KMS-11 (cell line): Measurements from ENCODE around the gene DHX36.

Source experiments
- H2AFZ ChIP-seq: fragments of 200-600 bp; sonication (generic); 2 replicates; pipeline ENCODE4 v1.6.1; 2016; ENCODE audit warnings: antibody characterized with exemption, mixed run types, low read depth
- H3K27ac ChIP-seq: fragments of 200-600 bp; sonication (generic); 2 replicates; pipeline ENCODE4 v1.6.1; 2016; ENCODE audit warnings: mild to moderate bottlenecking, mixed run types
- H3K27me3 ChIP-seq: fragments of 200-600 bp; sonication (generic); 2 replicates; pipeline ENCODE4 v1.6.1; 2017; ENCODE audit warnings: mild to moderate bottlenecking, low read depth, mixed run types, moderate library complexity; ENCODE audit not compliant: insufficient read depth
- H3K36me3 ChIP-seq: fragments of 200-600 bp; sonication (generic); 2 replicates; pipeline ENCODE4 v1.6.1; 2017; ENCODE audit warnings: mild to moderate bottlenecking, mixed run types; ENCODE audit not compliant: insufficient read depth
- H3K4me1 ChIP-seq: fragments of 200-600 bp; sonication (generic); 2 replicates; pipeline ENCODE4 v1.6.1; 2016; ENCODE audit warnings: mild to moderate bottlenecking, low read depth, mixed run types; ENCODE audit not compliant: poor library complexity, severe bottlenecking
- H3K4me2 ChIP-seq: fragments of 200-600 bp; sonication (generic); 2 replicates; pipeline ENCODE4 v1.7.0; 2016; ENCODE audit warnings: mild to moderate bottlenecking, mixed run types
- H3K4me3 ChIP-seq: fragments of 200-600 bp; sonication (generic); IDR thresholded peaks from 2 replicates; pipeline ENCODE4 v1.6.1; 2017; ENCODE audit warnings: low read depth, low read length, mixed read lengths; ENCODE audit not compliant: insufficient read depth
- H3K79me2 ChIP-seq: fragments of 200-600 bp; sonication (generic); 2 replicates; pipeline ENCODE4 v1.6.1; 2016; ENCODE audit warnings: low read depth, mixed run types; ENCODE audit not compliant: insufficient read depth
- H3K9ac ChIP-seq: fragments of 200-600 bp; sonication (generic); 2 replicates; pipeline ENCODE4 v1.6.1; 2016; ENCODE audit warnings: mild to moderate bottlenecking, mixed run types
- H4K20me1 ChIP-seq: fragments of 200-600 bp; sonication (generic); 2 replicates; pipeline ENCODE4 v1.6.1; 2016; ENCODE audit warnings: mild to moderate bottlenecking, mixed run types; ENCODE audit not compliant: insufficient read depth
- TF ChIP-seq, protein P1 (sequence below): fragments of 200-600 bp; sonication (generic); conservative IDR thresholded peaks from 2 replicates; pipeline ENCODE4 v1.6.1; 2017; ENCODE audit warnings: low read depth, mild to moderate bottlenecking, antibody characterized with exemption, low read length, moderate library complexity, mixed read lengths

Gene DHX36

DNA sequence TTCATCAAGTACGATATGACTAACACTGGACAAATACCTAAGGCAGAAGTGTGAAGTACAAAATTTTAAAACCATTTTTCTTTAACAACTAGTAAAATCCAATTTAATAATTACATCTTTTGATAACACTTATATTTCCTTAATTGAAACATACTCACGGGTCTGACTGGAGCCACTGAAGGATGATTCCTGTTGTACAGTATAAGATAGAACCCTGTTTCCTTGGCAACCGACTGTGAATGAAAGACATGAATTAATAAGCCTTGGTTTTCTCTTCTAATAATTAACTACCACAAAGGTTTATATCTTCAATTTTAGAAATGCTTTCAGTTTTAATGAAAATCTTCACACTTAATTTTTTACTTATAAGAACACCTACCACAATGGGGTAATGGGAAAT, 19.4 kb downstream of the DHX36 start:
- Histone ChIP-seq H3K27me3 (no peaks in the 10 kb centered on the region), H4K20me1 (no peaks in the 10 kb centered on the region), H3K36me3 (peaks cover 9% of the 10 kb centered on the region; the same call in 1 of the 2 replicates), H3K4me2 (no peak overlapping the region), H2AFZ (no peak overlapping the region), H3K79me2 (no peaks in the 10 kb centered on the region), H3K4me1 (peaks cover 20% of the 10 kb centered on the region), H3K9ac (no peak overlapping the region), H3K4me3 (no peak overlapping the region), H3K27ac (no peak overlapping the region)
- TF ChIP-seq, protein P1, sequence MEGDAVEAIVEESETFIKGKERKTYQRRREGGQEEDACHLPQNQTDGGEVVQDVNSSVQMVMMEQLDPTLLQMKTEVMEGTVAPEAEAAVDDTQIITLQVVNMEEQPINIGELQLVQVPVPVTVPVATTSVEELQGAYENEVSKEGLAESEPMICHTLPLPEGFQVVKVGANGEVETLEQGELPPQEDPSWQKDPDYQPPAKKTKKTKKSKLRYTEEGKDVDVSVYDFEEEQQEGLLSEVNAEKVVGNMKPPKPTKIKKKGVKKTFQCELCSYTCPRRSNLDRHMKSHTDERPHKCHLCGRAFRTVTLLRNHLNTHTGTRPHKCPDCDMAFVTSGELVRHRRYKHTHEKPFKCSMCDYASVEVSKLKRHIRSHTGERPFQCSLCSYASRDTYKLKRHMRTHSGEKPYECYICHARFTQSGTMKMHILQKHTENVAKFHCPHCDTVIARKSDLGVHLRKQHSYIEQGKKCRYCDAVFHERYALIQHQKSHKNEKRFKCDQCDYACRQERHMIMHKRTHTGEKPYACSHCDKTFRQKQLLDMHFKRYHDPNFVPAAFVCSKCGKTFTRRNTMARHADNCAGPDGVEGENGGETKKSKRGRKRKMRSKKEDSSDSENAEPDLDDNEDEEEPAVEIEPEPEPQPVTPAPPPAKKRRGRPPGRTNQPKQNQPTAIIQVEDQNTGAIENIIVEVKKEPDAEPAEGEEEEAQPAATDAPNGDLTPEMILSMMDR: no peak

DNA sequence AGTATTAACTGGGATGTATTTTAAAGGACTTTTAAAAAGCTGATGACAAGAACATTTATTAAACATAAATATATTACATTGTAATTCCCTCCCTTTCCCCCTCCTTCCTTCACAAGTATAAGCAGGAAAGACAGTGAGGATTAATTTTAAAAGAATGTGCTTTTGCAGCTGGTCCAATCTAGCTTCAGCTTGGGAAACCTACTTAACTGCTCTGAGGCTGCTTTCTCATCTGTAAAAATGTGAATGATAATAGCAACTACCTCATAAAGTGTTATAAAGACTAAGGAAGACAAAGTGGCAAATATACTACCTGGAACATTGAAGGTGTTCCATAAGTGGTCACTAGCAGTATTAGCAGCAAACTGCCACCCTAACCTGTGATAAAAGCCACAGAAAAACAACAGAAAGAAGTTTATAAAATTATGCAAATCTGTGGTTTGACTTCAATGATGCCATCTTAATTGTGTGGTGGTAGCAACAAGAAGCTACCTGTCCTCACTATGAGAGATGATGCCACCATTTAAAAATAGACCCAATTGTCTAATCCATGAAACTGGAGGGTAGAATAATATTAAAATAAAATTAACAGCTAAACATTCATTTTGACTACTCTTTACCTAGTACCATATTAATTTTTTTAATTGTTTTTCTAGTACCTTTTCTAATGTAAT, 20.0 kb downstream of the DHX36 start:
- no peaks in the 10 kb centered on the region for H3K27me3 ChIP-seq
- peaks cover 9% of the 10 kb centered on the region; the same call in 1 of the 2 replicates for H3K36me3 ChIP-seq
- peaks cover 17% of the 10 kb centered on the region for H3K4me1 ChIP-seq
- H3K27ac ChIP-seq: no peak overlapping the region
- TF ChIP-seq, protein P1: no peak
- no peak overlapping the region for H3K4me3 ChIP-seq
- no peak overlapping the region for H2AFZ ChIP-seq
- H3K9ac ChIP-seq: no peak overlapping the region
- H4K20me1 ChIP-seq: peaks cover 2% of the 10 kb centered on the region; the same call in 1 of the 2 replicates
- no peak overlapping the region for H3K4me2 ChIP-seq
- H3K79me2 ChIP-seq: no peaks in the 10 kb centered on the region

DNA sequence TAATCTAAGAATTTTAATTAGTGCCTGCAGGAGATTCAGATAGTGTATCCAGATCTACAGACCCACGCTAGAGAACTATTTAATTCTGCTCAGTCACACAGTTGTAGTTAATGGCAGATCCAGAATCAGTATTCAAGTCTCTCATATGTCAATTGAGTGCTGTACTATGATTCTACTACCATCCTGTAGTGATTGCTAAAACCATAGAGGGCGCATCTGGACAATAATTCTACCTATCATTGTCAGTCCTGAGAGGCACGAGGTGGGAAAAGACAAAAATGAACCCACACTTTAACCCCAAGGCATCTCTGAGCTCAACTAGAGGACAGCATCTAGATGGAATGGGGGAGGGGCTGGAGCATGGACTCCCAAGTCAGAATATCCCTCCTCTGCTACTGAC, 22.7 kb downstream of the DHX36 start:
- peaks cover 2% of the 10 kb centered on the region; the same call in 1 of the 2 replicates for H4K20me1 ChIP-seq
- no peak overlapping the region for H2AFZ ChIP-seq
- TF ChIP-seq, protein P1: 0 out of 2 replicates have a peak, but pooled peaks have one; percentile 30
- H3K36me3 ChIP-seq: peaks cover 9% of the 10 kb centered on the region; the same call in 1 of the 2 replicates
- H3K4me2 ChIP-seq: no peak overlapping the region
- H3K27me3 ChIP-seq: no peaks in the 10 kb centered on the region
- H3K9ac ChIP-seq: no peak overlapping the region
- no peak overlapping the region for H3K27ac ChIP-seq
- H3K4me1 ChIP-seq: no peaks in the 10 kb centered on the region
- H3K79me2 ChIP-seq: no peaks in the 10 kb centered on the region
- no peak overlapping the region for H3K4me3 ChIP-seq

DNA sequence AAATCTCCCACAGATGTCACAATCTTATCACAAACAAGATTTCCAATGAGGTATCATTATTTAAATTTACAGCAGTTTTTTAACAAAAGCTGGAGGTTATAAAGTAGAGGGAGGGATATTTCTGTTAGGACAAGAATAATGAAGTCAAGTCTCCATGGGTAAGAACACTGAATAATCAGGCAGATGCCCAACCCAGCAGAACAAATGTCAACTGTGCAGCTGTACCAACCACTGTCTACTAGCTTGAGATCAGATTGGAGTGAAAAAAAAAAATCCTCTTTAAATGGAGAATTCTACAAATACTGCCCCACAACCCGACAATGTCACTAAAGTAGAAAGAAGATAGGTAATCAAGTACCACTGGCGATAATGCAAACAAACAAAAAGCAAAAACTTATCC, 30.3 kb downstream of the DHX36 start:
- TF ChIP-seq, protein P1: no peak
- Histone ChIP-seq H4K20me1 (no peaks in the 10 kb centered on the region), H3K27me3 (no peaks in the 10 kb centered on the region), H3K36me3 (peaks cover 7% of the 10 kb centered on the region), H3K27ac (no peak overlapping the region), H3K4me2 (no peak overlapping the region), H3K4me3 (no peak overlapping the region), H3K9ac (no peak overlapping the region), H2AFZ (no peak overlapping the region), H3K79me2 (no peaks in the 10 kb centered on the region), H3K4me1 (no peaks in the 10 kb centered on the region)
